HCT116 (cell line): ENCODE data around the gene ZNF71. TPM values are rescaled to one million over a fixed set of nuclear protein-coding genes. Genes with fewer than 3 reads are reported as not detected.

Source experiments
- ATAC-seq: fragments of 200-7000 bp; cut with Tn5 transposase; 2 replicates; pipeline ENCODE4 v1.9.1; 2020; ENCODE audit warnings: mild to moderate bottlenecking, moderate library complexity
- BruUV-seq: library from RNA; stranded (reverse); fragments of 400-500 nt; replicated peaks from 2 replicates; lab custom pipeline; 2021; lab: Mats Ljungman, UMichigan
- CTCF ChIA-PET: fragments of 300-600 bp; sonication (Branson Sonifier 250); formaldehyde crosslinking; loops from one replicate; lab custom pipeline; 2021; ENCODE audit warnings: antibody characterized with exemption; lab: Charles Lee
- POLR2A ChIA-PET: fragments of 300-600, 350-600 bp; sonication (Branson Sonifier 250); formaldehyde crosslinking; loops from one replicate; lab custom pipeline; 2021; ENCODE audit warnings: antibody characterized with exemption; lab: Charles Lee
- RAD21 ChIA-PET, 2 experiments: fragments of 300-600 bp; sonication (Branson Sonifier 250); formaldehyde crosslinking; loops; one replicate each; lab custom pipeline; 2023; ENCODE audit warnings: low total read pairs in 2 of 2; ENCODE audit not compliant: uncharacterized antibody in 2 of 2, unreplicated experiment in 2 of 2, low non-redundant PET in 1 of 2; lab: Charles Lee
- DNase-seq: peaks from one replicate; pipeline ENCODE4 v3.0.0-alpha.2; 2010; ENCODE audit warnings: low read depth, low spot score
- H2AFZ ChIP-seq: fragments of 200-600 bp; shearing (Covaris generic), sonication (generic); 2 replicates; pipeline ENCODE4 v1.6.1; 2017; ENCODE audit warnings: low read depth, mixed run types, mixed read lengths, antibody characterized with exemption, low read length; ENCODE audit not compliant: poor library complexity, severe bottlenecking
- H3K27ac ChIP-seq: 2 replicates; pipeline ENCODE4 v1.5.1; 2012; ENCODE audit warnings: low read depth, low read length
- H3K27me3 ChIP-seq: fragments of 200-600 bp; sonication (generic); 2 replicates; pipeline ENCODE4 v1.6.1; 2016; ENCODE audit warnings: mixed run types, low read length, mixed read lengths; ENCODE audit not compliant: insufficient read depth
- H3K36me3 ChIP-seq, 2 experiments: fragments of 200-500 bp in 1 of 2; fragments of 200-600 bp in 1 of 2; sonication (Bioruptor generic) in 1 of 2; sonication (generic) in 1 of 2; 2 replicates each; pipeline versions ENCODE4 v1.5.1 to v1.6.1; 2014 to 2016; ENCODE audit warnings: low read length in 2 of 2, inconsistent platforms in 1 of 2, mixed read lengths in 1 of 2, mixed run types in 1 of 2; ENCODE audit not compliant: insufficient read depth in 2 of 2, control insufficient read depth in 1 of 2
- H3K4me1 ChIP-seq, 2 experiments: fragments of 200-600 bp in 1 of 2; sonication (generic) in 1 of 2; 2 replicates each; pipeline versions ENCODE4 v1.5.1 to v1.6.1; 2012 to 2017; ENCODE audit warnings: low read length in 2 of 2, inconsistent platforms in 1 of 2, mild to moderate bottlenecking in 1 of 2, mixed read lengths in 1 of 2, mixed run types in 1 of 2, moderate library complexity in 1 of 2; ENCODE audit not compliant: insufficient read depth in 2 of 2, control insufficient read depth in 1 of 2
- H3K4me2 ChIP-seq: fragments of 200-600 bp; sonication (generic); 2 replicates; pipeline ENCODE4 v1.6.1; 2017; ENCODE audit warnings: mixed run types, low read length, mixed read lengths
- H3K4me3 ChIP-seq, 2 experiments: fragments of 200-600 bp in 1 of 2; sonication (generic) in 1 of 2; replicated peaks in 1 of 2; 2 replicates each; pipeline ENCODE4 v1.5.1; 2011 to 2016; ENCODE audit warnings: low read length in 2 of 2, control low read depth in 1 of 2, low read depth in 1 of 2, mild to moderate bottlenecking in 1 of 2, mixed read lengths in 1 of 2, mixed run types in 1 of 2
- H3K79me2 ChIP-seq: fragments of 200-600 bp; sonication (generic); 2 replicates; pipeline ENCODE4 v1.6.1; 2017; ENCODE audit warnings: mild to moderate bottlenecking, mixed run types, low read length, moderate library complexity, mixed read lengths; ENCODE audit not compliant: insufficient read depth
- H3K9ac ChIP-seq: fragments of 200-600 bp; sonication (generic); 2 replicates; pipeline ENCODE4 v1.6.1; 2016; ENCODE audit warnings: low read length, mixed read lengths
- H3K9me2 ChIP-seq: fragments of 200-600 bp; sonication (generic), shearing (Covaris generic); 2 replicates; pipeline ENCODE4 v1.6.1; 2017; ENCODE audit warnings: mixed run types, mild to moderate bottlenecking, moderate library complexity; ENCODE audit not compliant: insufficient read depth
- H3K9me3 ChIP-seq, 2 experiments: fragments of 200-500 bp in 1 of 2; fragments of 200-600 bp in 1 of 2; sonication (Bioruptor generic) in 1 of 2; sonication (generic) in 1 of 2; 2 replicates each; pipeline ENCODE4 v1.6.1; 2014 to 2017; ENCODE audit warnings: low read length in 2 of 2, mixed read lengths in 2 of 2, inconsistent platforms in 1 of 2, low read depth in 1 of 2, mild to moderate bottlenecking in 1 of 2, mixed run types in 1 of 2, moderate library complexity in 1 of 2; ENCODE audit not compliant: control insufficient read depth in 1 of 2, insufficient read depth in 1 of 2
- H4K20me1 ChIP-seq: fragments of 200-600 bp; sonication (generic), shearing (Covaris generic); 2 replicates; pipeline ENCODE4 v1.6.1; 2017; ENCODE audit warnings: mixed run types, mild to moderate bottlenecking, moderate library complexity; ENCODE audit not compliant: insufficient read depth
- CBX3 ChIP-seq: IDR thresholded peaks from 2 replicates; pipeline ENCODE4 v1.6.1; 2012; ENCODE audit warnings: low read depth
- CEBPB ChIP-seq: IDR thresholded peaks from 2 replicates; pipeline ENCODE4 v1.6.1; 2012; ENCODE audit warnings: low read depth
- ELF1 ChIP-seq: IDR thresholded peaks from 2 replicates; pipeline ENCODE4 v1.6.1; 2012; ENCODE audit warnings: low read depth, borderline replicate concordance
- EZH2 ChIP-seq: fragments of 200-600 bp; sonication (generic); IDR thresholded peaks from 2 replicates; pipeline ENCODE4 v1.6.1; 2017; ENCODE audit warnings: antibody characterized with exemption, mixed run types
- EZH2phosphoT487 ChIP-seq: fragments of 200-600 bp; IDR thresholded peaks from 2 replicates; pipeline ENCODE4 v1.6.1; 2018; ENCODE audit warnings: antibody characterized with exemption, borderline replicate concordance
- JUND ChIP-seq: IDR thresholded peaks from 2 replicates; pipeline ENCODE4 v1.6.1; 2012
- MAX ChIP-seq: IDR thresholded peaks from 2 replicates; pipeline ENCODE4 v1.6.1; 2012
- POLR2A ChIP-seq: IDR thresholded peaks from 2 replicates; pipeline ENCODE4 v1.7.0; 2011; ENCODE audit warnings: borderline replicate concordance; ENCODE audit not compliant: insufficient read depth, insufficient read length; ENCODE audit errors: extremely low read depth
- RAD21 ChIP-seq: IDR thresholded peaks from 2 replicates; pipeline ENCODE4 v1.6.1; 2012; ENCODE audit warnings: low read depth, mild to moderate bottlenecking
- SP1 ChIP-seq: IDR thresholded peaks from 2 replicates; pipeline ENCODE4 v1.6.1; 2012; ENCODE audit warnings: low read depth
- SRF ChIP-seq: IDR thresholded peaks from 2 replicates; pipeline ENCODE4 v1.6.1; 2012; ENCODE audit warnings: low read depth
- YY1 ChIP-seq: IDR thresholded peaks from 2 replicates; pipeline ENCODE4 v1.6.1; 2011; ENCODE audit warnings: low read length, low read depth, moderate library complexity, mild to moderate bottlenecking; ENCODE audit not compliant: insufficient replicate concordance; ENCODE audit errors: extremely low read depth
- ZFX ChIP-seq: fragments of 450-650 bp; IDR thresholded peaks from 2 replicates; pipeline ENCODE4 v1.6.1; 2017
- intact Hi-C: fragments of 100-400 bp; cut with micrococcal nuclease; formaldehyde crosslinking; loops from 2 replicates; pipeline ENCODE4 v1.10.0; 2022
- total RNA-seq: library from RNA; stranded (reverse); gene quantifications from one replicate; pipeline ENCODE4 v1.2.1, GENCODE V29; 2021; ENCODE audit not compliant: unreplicated experiment
- TF ChIP-seq, protein P1 (sequence below): IDR thresholded peaks from 2 replicates; pipeline ENCODE4 v1.6.1; 2012; ENCODE audit warnings: low read depth
- TF ChIP-seq, protein P2 (sequence below): IDR thresholded peaks from 2 replicates; pipeline ENCODE4 v1.6.1; 2011; ENCODE audit warnings: mild to moderate bottlenecking, low read length, moderate library complexity; ENCODE audit not compliant: insufficient replicate concordance; ENCODE audit errors: extremely low read depth
- TF ChIP-seq, protein P3 (sequence below): IDR thresholded peaks from 2 replicates; pipeline ENCODE4 v1.6.1; 2012

The ZNF71 gene
- total RNA-seq, 1 experiment from 2014 or later: not detected

GRCh38 chr19:56619121-56619520 lies 24.0 kb downstream of the ZNF71 start (continued):
- TF ChIP-seq, protein P1, sequence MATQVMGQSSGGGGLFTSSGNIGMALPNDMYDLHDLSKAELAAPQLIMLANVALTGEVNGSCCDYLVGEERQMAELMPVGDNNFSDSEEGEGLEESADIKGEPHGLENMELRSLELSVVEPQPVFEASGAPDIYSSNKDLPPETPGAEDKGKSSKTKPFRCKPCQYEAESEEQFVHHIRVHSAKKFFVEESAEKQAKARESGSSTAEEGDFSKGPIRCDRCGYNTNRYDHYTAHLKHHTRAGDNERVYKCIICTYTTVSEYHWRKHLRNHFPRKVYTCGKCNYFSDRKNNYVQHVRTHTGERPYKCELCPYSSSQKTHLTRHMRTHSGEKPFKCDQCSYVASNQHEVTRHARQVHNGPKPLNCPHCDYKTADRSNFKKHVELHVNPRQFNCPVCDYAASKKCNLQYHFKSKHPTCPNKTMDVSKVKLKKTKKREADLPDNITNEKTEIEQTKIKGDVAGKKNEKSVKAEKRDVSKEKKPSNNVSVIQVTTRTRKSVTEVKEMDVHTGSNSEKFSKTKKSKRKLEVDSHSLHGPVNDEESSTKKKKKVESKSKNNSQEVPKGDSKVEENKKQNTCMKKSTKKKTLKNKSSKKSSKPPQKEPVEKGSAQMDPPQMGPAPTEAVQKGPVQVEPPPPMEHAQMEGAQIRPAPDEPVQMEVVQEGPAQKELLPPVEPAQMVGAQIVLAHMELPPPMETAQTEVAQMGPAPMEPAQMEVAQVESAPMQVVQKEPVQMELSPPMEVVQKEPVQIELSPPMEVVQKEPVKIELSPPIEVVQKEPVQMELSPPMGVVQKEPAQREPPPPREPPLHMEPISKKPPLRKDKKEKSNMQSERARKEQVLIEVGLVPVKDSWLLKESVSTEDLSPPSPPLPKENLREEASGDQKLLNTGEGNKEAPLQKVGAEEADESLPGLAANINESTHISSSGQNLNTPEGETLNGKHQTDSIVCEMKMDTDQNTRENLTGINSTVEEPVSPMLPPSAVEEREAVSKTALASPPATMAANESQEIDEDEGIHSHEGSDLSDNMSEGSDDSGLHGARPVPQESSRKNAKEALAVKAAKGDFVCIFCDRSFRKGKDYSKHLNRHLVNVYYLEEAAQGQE: no peak
- no peak for TF ChIP-seq ELF1
- TF ChIP-seq POLR2A: no peak
- TF ChIP-seq, protein P2, sequence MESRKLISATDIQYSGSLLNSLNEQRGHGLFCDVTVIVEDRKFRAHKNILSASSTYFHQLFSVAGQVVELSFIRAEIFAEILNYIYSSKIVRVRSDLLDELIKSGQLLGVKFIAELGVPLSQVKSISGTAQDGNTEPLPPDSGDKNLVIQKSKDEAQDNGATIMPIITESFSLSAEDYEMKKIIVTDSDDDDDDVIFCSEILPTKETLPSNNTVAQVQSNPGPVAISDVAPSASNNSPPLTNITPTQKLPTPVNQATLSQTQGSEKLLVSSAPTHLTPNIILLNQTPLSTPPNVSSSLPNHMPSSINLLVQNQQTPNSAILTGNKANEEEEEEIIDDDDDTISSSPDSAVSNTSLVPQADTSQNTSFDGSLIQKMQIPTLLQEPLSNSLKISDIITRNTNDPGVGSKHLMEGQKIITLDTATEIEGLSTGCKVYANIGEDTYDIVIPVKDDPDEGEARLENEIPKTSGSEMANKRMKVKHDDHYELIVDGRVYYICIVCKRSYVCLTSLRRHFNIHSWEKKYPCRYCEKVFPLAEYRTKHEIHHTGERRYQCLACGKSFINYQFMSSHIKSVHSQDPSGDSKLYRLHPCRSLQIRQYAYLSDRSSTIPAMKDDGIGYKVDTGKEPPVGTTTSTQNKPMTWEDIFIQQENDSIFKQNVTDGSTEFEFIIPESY: no peak
- no peak for TF ChIP-seq SRF
- no peak for TF ChIP-seq EZH2phosphoT487
- TF ChIP-seq CEBPB: no peak
- no peak for TF ChIP-seq RAD21
- TF ChIP-seq SP1: no peak
- TF ChIP-seq CBX3: no peak
- TF ChIP-seq EZH2: no peak

GRCh38 chr19:56622374-56622773 lies 27.3 kb downstream of the ZNF71 start:
- ATAC-seq (no peak), DNase-seq (no peak)
- H3K4me2 ChIP-seq: no peak overlapping the region
- H3K9ac ChIP-seq: no peak overlapping the region
- RAD21 ChIA-PET: no interaction called here
- TF ChIP-seq CEBPB (no peak), CBX3 (no peak), YY1 (no peak), JUND (no peak), SRF (no peak), MAX (no peak), ZFX (no peak), EZH2 (no peak)
- TF ChIP-seq, protein P3, sequence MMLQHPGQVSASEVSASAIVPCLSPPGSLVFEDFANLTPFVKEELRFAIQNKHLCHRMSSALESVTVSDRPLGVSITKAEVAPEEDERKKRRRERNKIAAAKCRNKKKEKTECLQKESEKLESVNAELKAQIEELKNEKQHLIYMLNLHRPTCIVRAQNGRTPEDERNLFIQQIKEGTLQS: no peak
- TF ChIP-seq, protein P2: no peak
- no peak overlapping the region for H3K27ac ChIP-seq
- no peaks in the 10 kb centered on the region for H3K9me2 ChIP-seq
- no peaks in the 10 kb centered on the region for H3K27me3 ChIP-seq
- POLR2A ChIA-PET: no interaction called here
- CTCF ChIA-PET: no interaction called here
- H3K9me3 ChIP-seq: peaks cover 0 to 21% of the 10 kb centered on the region in 2 experiments; a peak in 2 of 4 replicates
- H3K36me3 ChIP-seq: no peaks in the 10 kb centered on the region
- H2AFZ ChIP-seq: no peak overlapping the region
- H4K20me1 ChIP-seq: no peaks in the 10 kb centered on the region
- H3K4me3 ChIP-seq: no peak overlapping the region
- no peaks in the 10 kb centered on the region for H3K4me1 ChIP-seq
- intact Hi-C loops: no loop called here
- BruUV-seq: no TSS peak
- no peaks in the 10 kb centered on the region for H3K79me2 ChIP-seq
